ENCODE measurements around the gene BACH2.

Gene BACH2

GRCh38 chr6:90237350-90237990 lies 59.2 kb downstream of the BACH2 start:
- DNase-seq (ENCODE audit: low read depth): no peak

- peak; percentile 54 for DNase-seq (ENCODE audit: low read depth)
These were observed 62.6 kb downstream of the BACH2 start for GRCh38 chr6:90233994-90234393.

- no peak for DNase-seq (ENCODE audit: low read depth)
These were observed 63.4 kb downstream of the BACH2 start for GRCh38 chr6:90233213-90233612.

- no peak for DNase-seq (ENCODE audit: low read depth)
These were observed 64.8 kb downstream of the BACH2 start for GRCh38 chr6:90231798-90232197.

GRCh38 chr6:90231308-90231707 lies 65.3 kb downstream of the BACH2 start:
- no peak for DNase-seq (ENCODE audit: low read depth)

GRCh38 chr6:90230548-90231215 lies 66.0 kb downstream of the BACH2 start:
- DNase-seq (ENCODE audit: low read depth): no peak

- DNase-seq (ENCODE audit: low read depth): no peak
These were observed 67.2 kb downstream of the BACH2 start for GRCh38 chr6:90229331-90230010.

- DNase-seq (ENCODE audit: low read depth): no peak
These were observed 69.0 kb downstream of the BACH2 start for GRCh38 chr6:90227673-90228072.

- DNase-seq (ENCODE audit: low read depth): no peak
These were observed 69.4 kb downstream of the BACH2 start for GRCh38 chr6:90227213-90227612.

GRCh38 chr6:90226257-90226656 lies 70.4 kb downstream of the BACH2 start:
- DNase-seq (ENCODE audit: low read depth): no peak

GRCh38 chr6:90224196-90224595 lies 72.4 kb downstream of the BACH2 start:
- DNase-seq (ENCODE audit: low read depth): no peak

GRCh38 chr6:90222724-90223198 lies 73.9 kb downstream of the BACH2 start:
- no peak for DNase-seq (ENCODE audit: low read depth)

GRCh38 chr6:90222008-90222407 lies 74.6 kb downstream of the BACH2 start:
- no peak for DNase-seq (ENCODE audit: low read depth)

- no peak for DNase-seq (ENCODE audit: low read depth)
These were observed 75.2 kb downstream of the BACH2 start for GRCh38 chr6:90221403-90221802.

- no peak for DNase-seq (ENCODE audit: low read depth)
These were observed 76.4 kb downstream of the BACH2 start for GRCh38 chr6:90220273-90220672.

- no peak for DNase-seq (ENCODE audit: low read depth)
These were observed 77.2 kb downstream of the BACH2 start for GRCh38 chr6:90219209-90219985.

- DNase-seq (ENCODE audit: low read depth): no peak
These were observed 77.8 kb downstream of the BACH2 start for GRCh38 chr6:90218959-90219208.

GRCh38 chr6:90217506-90218127 lies 79.0 kb downstream of the BACH2 start:
- DNase-seq (ENCODE audit: low read depth): no peak

GRCh38 chr6:90216072-90216977 lies 80.3 kb downstream of the BACH2 start:
- no peak for DNase-seq (ENCODE audit: low read depth)

- DNase-seq (ENCODE audit: low read depth): no peak
These were observed 81.7 kb downstream of the BACH2 start for GRCh38 chr6:90214966-90215365.

- no peak for DNase-seq (ENCODE audit: low read depth)
These were observed 82.2 kb downstream of the BACH2 start for GRCh38 chr6:90214461-90214860.
